GM12878 (cell line): ENCODE measurements around the gene GRIN2D. TPM values are rescaled to one million over a fixed set of nuclear protein-coding genes. Genes with fewer than 3 reads are reported as not detected.
A peak's percentile ranks its signal among the peaks of the same experiment; 100 is the strongest.

Experiments used
- ASH2L ChIP-seq: fragments of 300-600, 200-600 bp; sonication (generic); IDR thresholded peaks from 2 replicates; pipeline ENCODE4 v1.6.1; 2017; ENCODE audit warnings: low read depth, mild to moderate bottlenecking, borderline replicate concordance
- CBFB ChIP-seq: IDR thresholded peaks from 2 replicates; pipeline ENCODE4 v1.6.1; 2016; ENCODE audit warnings: antibody characterized with exemption, low read depth
- EP300 ChIP-seq, 2 experiments: fragments of 150-350 bp in 1 of 2; IDR thresholded peaks; 2 replicates each; pipeline ENCODE4 v1.6.1; 2011 to 2012; ENCODE audit warnings: low read depth in 2 of 2, low read length in 2 of 2, borderline replicate concordance in 1 of 2, improper control_type of control experiment in 1 of 2, inconsistent platforms in 1 of 2; ENCODE audit not compliant: control insufficient read depth in 1 of 2
- HSF1 ChIP-seq: fragments of 150-350 bp; IDR thresholded peaks from 2 replicates; pipeline ENCODE4 v1.6.1; 2014; ENCODE audit warnings: mild to moderate bottlenecking, low read depth, low read length
- IKZF2 ChIP-seq, 2 experiments: fragments of 450-650 bp; IDR thresholded peaks; 2 replicates each; pipeline ENCODE4 v1.6.1; 2017; ENCODE audit warnings: mild to moderate bottlenecking in 2 of 2, moderate library complexity in 2 of 2
- MEF2A ChIP-seq: IDR thresholded peaks from 2 replicates; pipeline ENCODE4 v1.6.1; 2011; ENCODE audit warnings: low read depth, mild to moderate bottlenecking, low read length, moderate library complexity; ENCODE audit not compliant: insufficient read depth
- MYB ChIP-seq: fragments of 150-350 bp; IDR thresholded peaks from 2 replicates; pipeline ENCODE4 v1.6.1; 2014; ENCODE audit warnings: mild to moderate bottlenecking, low read depth, low read length, borderline replicate concordance
- NFIC ChIP-seq: IDR thresholded peaks from 2 replicates; pipeline ENCODE4 v1.6.1; 2012; ENCODE audit warnings: low read depth, mild to moderate bottlenecking, inconsistent platforms, low read length, moderate library complexity
- TARDBP ChIP-seq: IDR thresholded peaks from 2 replicates; pipeline ENCODE4 v1.6.1; 2016; ENCODE audit warnings: borderline replicate concordance
- WRNIP1 ChIP-seq: IDR thresholded peaks from 2 replicates; pipeline ENCODE4 v1.6.1; 2011; ENCODE audit warnings: low read depth, low read length, improper control_type of control experiment, borderline replicate concordance
- ZNF24 ChIP-seq: fragments of 450-650 bp; IDR thresholded peaks from 2 replicates; pipeline ENCODE4 v1.6.1; 2017; ENCODE audit warnings: antibody characterized with exemption, mild to moderate bottlenecking
- ZSCAN29 ChIP-seq: fragments of 450-650 bp; IDR thresholded peaks from 2 replicates; pipeline ENCODE4 v1.6.1; 2017; ENCODE audit warnings: mild to moderate bottlenecking, moderate library complexity
- polyA plus RNA-seq, 11 experiments: library from polyadenylated mRNA; depleted of rRNA in 4 of 11; unstranded in 6 of 11; stranded (reverse) in 5 of 11; fragments of >200 nt; fragmentation: Nextera tagmentation in 4 of 11; fragmentation: Illumina TruSeq in 1 of 11; extraction: Ambion mirVana in 4 of 11; extraction: Trizol in 1 of 11; gene quantifications; 1 replicate in 1 of 11; 2 replicates in 10 of 11; pipeline versions ENCODE4 v1.2.1 to v1.2.3, GENCODE V29; 2011 to 2016; ENCODE audit warnings: inconsistent platforms in 2 of 11, missing spikeins in 2 of 11, low read depth in 1 of 11
- total RNA-seq, 4 experiments: library from RNA; depleted of rRNA in 3 of 4; stranded (reverse); fragments of >200 nt in 3 of 4; fragmentation: Illumina TruSeq in 1 of 4; extraction: Trizol in 1 of 4; gene quantifications; 2 replicates each; pipeline versions ENCODE4 v1.2.1 to v1.2.3, GENCODE V29; 2013 to 2021
- TF ChIP-seq, protein P1 (sequence below): fragments of 450-650 bp; IDR thresholded peaks from 2 replicates; pipeline ENCODE4 v1.6.1; 2016; ENCODE audit warnings: mild to moderate bottlenecking, moderate library complexity, borderline replicate concordance
- TF ChIP-seq, protein P2 (sequence below), 3 experiments: IDR thresholded peaks in 2 of 3; conservative IDR thresholded peaks in 1 of 3; 2 replicates each; pipeline ENCODE4 v1.5.1; 2011; ENCODE audit warnings: low read depth in 3 of 3, low read length in 3 of 3, mild to moderate bottlenecking in 3 of 3, control low read depth in 2 of 3, moderate library complexity in 2 of 3, inconsistent platforms in 1 of 3, mixed read lengths in 1 of 3; ENCODE audit not compliant: control insufficient read depth in 2 of 3, insufficient read depth in 1 of 3; ENCODE audit errors: extremely low read depth in 1 of 3
- TF ChIP-seq, protein P3 (sequence below): fragments of 450-650 bp; IDR thresholded peaks from 2 replicates; pipeline ENCODE4 v1.6.1; 2016; ENCODE audit warnings: mild to moderate bottlenecking
- TF ChIP-seq, protein P4 (sequence below): fragments of 150-350 bp; IDR thresholded peaks from 2 replicates; pipeline ENCODE4 v1.6.1; 2016; ENCODE audit warnings: low read depth, low read length

GRIN2D gene
- total and polyA plus RNA-seq, 10 of the 15 experiments (the other 5 are each of a cell fraction or from before 2014, with no cell fraction given), result 0.03 to 0.38 (median 0.04) TPM; not detected in 3

- TF ChIP-seq ASH2L (no peak), MEF2A (no peak), CBFB (no peak), MYB (no peak), WRNIP1 (no peak), ZSCAN29 (no peak), EP300 (IDR thresholded peaks at IDR 0.05; ENCODE audit: borderline replicate concordance in 1 of 2, control insufficient read depth in 1 of 2, low read depth in 2 of 2, low read length in 2 of 2) (no peak), NFIC (no peak), ZNF24 (no peak), HSF1 (no peak), TARDBP (no peak), IKZF2 (IDR thresholded peaks at IDR 0.05) (peak; percentile 95)
- TF ChIP-seq, protein P1, sequence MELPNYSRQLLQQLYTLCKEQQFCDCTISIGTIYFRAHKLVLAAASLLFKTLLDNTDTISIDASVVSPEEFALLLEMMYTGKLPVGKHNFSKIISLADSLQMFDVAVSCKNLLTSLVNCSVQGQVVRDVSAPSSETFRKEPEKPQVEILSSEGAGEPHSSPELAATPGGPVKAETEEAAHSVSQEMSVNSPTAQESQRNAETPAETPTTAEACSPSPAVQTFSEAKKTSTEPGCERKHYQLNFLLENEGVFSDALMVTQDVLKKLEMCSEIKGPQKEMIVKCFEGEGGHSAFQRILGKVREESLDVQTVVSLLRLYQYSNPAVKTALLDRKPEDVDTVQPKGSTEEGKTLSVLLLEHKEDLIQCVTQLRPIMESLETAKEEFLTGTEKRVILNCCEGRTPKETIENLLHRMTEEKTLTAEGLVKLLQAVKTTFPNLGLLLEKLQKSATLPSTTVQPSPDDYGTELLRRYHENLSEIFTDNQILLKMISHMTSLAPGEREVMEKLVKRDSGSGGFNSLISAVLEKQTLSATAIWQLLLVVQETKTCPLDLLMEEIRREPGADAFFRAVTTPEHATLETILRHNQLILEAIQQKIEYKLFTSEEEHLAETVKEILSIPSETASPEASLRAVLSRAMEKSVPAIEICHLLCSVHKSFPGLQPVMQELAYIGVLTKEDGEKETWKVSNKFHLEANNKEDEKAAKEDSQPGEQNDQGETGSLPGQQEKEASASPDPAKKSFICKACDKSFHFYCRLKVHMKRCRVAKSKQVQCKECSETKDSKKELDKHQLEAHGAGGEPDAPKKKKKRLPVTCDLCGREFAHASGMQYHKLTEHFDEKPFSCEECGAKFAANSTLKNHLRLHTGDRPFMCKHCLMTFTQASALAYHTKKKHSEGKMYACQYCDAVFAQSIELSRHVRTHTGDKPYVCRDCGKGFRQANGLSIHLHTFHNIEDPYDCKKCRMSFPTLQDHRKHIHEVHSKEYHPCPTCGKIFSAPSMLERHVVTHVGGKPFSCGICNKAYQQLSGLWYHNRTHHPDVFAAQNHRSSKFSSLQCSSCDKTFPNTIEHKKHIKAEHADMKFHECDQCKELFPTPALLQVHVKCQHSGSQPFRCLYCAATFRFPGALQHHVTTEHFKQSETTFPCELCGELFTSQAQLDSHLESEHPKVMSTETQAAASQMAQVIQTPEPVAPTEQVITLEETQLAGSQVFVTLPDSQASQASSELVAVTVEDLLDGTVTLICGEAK, result no peak
- TF ChIP-seq, protein P2, sequence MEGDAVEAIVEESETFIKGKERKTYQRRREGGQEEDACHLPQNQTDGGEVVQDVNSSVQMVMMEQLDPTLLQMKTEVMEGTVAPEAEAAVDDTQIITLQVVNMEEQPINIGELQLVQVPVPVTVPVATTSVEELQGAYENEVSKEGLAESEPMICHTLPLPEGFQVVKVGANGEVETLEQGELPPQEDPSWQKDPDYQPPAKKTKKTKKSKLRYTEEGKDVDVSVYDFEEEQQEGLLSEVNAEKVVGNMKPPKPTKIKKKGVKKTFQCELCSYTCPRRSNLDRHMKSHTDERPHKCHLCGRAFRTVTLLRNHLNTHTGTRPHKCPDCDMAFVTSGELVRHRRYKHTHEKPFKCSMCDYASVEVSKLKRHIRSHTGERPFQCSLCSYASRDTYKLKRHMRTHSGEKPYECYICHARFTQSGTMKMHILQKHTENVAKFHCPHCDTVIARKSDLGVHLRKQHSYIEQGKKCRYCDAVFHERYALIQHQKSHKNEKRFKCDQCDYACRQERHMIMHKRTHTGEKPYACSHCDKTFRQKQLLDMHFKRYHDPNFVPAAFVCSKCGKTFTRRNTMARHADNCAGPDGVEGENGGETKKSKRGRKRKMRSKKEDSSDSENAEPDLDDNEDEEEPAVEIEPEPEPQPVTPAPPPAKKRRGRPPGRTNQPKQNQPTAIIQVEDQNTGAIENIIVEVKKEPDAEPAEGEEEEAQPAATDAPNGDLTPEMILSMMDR (IDR thresholded peaks at IDR 0.05 in 2 of 3, conservative IDR thresholded peaks at IDR 0.05 in 1 of 3; ENCODE audit: control insufficient read depth in 2 of 3, extremely low read depth in 1 of 3, insufficient read depth in 1 of 3, low read depth in 3 of 3, low read length in 3 of 3), result no peak
- TF ChIP-seq, protein P3, sequence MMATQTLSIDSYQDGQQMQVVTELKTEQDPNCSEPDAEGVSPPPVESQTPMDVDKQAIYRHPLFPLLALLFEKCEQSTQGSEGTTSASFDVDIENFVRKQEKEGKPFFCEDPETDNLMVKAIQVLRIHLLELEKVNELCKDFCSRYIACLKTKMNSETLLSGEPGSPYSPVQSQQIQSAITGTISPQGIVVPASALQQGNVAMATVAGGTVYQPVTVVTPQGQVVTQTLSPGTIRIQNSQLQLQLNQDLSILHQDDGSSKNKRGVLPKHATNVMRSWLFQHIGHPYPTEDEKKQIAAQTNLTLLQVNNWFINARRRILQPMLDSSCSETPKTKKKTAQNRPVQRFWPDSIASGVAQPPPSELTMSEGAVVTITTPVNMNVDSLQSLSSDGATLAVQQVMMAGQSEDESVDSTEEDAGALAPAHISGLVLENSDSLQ, result no peak
- TF ChIP-seq, protein P4, sequence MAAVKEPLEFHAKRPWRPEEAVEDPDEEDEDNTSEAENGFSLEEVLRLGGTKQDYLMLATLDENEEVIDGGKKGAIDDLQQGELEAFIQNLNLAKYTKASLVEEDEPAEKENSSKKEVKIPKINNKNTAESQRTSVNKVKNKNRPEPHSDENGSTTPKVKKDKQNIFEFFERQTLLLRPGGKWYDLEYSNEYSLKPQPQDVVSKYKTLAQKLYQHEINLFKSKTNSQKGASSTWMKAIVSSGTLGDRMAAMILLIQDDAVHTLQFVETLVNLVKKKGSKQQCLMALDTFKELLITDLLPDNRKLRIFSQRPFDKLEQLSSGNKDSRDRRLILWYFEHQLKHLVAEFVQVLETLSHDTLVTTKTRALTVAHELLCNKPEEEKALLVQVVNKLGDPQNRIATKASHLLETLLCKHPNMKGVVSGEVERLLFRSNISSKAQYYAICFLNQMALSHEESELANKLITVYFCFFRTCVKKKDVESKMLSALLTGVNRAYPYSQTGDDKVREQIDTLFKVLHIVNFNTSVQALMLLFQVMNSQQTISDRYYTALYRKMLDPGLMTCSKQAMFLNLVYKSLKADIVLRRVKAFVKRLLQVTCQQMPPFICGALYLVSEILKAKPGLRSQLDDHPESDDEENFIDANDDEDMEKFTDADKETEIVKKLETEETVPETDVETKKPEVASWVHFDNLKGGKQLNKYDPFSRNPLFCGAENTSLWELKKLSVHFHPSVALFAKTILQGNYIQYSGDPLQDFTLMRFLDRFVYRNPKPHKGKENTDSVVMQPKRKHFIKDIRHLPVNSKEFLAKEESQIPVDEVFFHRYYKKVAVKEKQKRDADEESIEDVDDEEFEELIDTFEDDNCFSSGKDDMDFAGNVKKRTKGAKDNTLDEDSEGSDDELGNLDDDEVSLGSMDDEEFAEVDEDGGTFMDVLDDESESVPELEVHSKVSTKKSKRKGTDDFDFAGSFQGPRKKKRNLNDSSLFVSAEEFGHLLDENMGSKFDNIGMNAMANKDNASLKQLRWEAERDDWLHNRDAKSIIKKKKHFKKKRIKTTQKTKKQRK, result no peak
Measured at GRCh38 chr19:48424694-48425219, 31.3 kb downstream of the GRIN2D start (continued).
